GM18520 (cell line): ENCODE results near the gene CCDC178.

Source experiments
- ATAC-seq: cut with Tn5 transposase; IDR thresholded peaks from one replicate; pipeline ENCODE4 v1.9.1; 2021; ENCODE audit not compliant: unreplicated experiment

Gene CCDC178

DNA sequence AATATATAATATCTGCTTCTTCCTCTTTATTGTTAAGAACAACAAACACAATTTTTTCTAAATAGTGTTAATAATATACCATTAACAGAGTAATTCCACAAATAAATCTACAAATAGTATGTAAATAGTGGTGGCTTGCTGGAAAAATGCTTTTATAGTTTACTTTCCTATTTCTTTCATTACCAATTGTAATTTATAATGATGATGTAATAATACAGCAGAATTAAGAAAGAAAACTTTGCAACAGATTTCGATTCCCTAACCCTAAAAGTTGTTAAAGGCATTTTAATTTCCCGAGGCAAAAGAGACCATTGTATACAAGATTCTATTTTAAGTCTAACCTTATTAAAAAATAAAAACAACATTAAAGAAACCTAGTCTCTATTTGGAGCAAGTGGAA lies 307.9 kb downstream of the CCDC178 start:
- ATAC-seq: no peak

DNA sequence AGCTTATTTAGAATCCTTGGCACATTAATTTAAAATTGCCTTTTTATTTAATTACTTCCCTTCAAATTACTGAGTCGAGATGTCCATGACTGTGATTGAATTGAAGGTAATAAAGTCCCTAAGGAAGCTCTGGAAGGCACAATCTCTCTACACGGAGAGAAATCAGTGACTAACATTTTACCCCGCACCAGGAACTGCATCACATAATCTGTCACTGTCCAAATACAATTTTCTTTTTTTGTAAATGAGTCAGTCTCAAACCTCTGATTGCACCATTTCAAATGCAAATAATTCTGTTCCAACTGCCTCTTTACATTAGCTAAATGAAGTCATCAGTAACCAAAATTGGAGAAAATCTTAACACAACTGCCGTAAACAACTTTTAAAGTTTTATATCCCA lies 311.9 kb downstream of the CCDC178 start:
- ATAC-seq: no peak

DNA sequence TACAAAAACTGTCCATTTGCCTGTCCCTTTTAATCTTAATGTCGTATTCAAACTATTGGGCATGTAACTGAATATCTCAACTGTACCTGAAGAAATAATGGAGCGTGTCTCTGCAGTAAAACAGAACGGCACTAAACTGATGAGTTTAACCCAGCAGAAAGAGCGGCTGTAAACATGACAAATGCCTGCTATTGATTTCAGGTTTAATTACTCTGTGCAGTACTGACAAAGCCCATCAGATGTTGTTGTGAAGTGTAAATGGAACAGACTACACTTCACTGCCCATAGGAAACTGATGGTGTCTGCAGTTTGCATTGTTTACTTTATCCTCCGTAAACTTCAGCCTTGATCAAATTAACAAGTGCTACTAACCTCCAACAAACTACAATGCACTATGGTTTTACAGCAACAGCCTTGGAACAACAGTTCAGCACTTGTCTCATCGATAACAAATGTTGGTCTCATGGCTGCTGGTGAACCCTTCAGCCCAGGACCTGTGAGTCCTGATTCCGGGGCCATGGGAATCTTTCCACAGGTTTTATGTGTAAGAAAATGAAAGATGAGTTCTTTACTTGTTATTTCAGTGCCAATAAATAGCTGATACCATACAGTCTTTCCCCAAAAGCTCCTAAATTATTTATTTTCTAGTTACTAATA lies 316.5 kb downstream of the CCDC178 start:
- no peak for ATAC-seq

DNA sequence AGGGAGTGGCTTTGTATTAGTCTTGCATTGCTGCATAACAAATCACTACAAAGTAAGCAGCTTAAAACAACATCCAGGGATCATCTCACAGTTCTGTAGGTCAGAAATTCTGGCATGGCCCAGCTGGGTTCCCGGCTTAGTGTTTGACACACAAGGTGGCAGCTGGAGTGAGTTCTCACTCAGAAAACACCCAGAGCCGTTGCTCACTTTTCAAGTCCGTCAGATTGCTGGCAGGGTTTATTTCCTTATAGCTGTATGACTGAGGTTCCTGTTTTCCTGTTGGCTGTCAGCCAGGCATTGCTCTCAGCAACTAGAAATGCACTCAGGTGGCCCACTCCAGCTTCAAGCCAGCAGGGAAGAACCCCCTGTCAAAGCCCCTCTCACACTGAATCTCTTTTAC lies 324.1 kb downstream of the CCDC178 start:
- ATAC-seq: no peak

DNA sequence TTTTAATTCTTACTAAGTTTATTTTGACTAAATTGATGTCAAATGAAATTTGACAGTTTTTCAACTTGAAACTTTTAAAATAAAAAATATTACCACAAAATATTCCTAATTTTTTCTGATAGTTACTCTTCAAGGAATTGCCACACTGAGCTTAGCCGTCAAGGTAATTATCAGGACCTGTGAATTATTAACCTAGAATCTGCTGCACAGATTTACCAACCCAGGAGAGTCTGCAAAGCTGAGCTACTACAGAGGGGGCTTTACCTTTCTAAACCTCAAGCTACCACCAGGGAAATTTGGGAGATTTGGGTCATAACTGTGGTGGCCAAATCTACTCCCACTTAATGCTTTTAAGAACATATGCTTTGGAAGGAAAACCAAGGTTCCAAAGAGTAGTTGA lies 324.6 kb downstream of the CCDC178 start:
- ATAC-seq: no peak

DNA sequence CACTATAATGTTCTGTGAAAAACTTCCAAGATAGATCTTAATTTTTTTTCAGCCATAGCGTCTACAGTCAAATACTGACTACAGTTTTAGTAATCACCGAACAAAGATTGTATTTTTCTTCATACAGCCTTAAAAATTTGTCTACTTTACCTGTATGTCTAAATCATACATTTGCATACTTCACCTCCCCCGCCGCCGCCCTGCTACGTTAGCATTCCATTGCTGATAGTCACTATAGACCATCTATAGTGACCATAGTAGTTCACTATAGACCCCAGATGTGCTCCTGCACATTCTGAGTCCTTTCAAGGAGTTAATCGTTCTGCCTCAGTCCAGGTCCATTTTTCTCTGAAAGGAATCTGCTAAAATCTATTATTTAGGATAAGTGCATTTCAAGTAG lies 325.0 kb downstream of the CCDC178 start:
- ATAC-seq: no peak

DNA sequence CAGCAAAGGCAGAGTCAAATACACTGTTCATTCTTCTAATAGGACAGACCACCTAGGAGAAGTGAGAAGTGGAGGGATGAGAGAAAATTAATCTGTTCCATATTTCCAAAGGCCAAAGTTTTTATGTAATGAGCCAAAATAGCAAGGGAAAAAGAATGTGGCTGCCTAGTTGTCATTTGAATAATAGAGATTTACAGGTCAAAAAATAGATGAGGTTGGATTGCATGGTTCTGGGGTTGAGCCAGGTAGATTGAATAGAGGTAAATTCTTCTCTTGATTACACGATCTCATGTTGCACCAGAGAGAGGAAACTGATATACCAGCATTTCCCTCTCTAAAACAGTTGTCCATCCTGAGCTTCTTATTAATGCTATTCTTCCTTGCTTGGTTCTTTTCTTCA lies 325.8 kb downstream of the CCDC178 start:
- ATAC-seq: no peak

DNA sequence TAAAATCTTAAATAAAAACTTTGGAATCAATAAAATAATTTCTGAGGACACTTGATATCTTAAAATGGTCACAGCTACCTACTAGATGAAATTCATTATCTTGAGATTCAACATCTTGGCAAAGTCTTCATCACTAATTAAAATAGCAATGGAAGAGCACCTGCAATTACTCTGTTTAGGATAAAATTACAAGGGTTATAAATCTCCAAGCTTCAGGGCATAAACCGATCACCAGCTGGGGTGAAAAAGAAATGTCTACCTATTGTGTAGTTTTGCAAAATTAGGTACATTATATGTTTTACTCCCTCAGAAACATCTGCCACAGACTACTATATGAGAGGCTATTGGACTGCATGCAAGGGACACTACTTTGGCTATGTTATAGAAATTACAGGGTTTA lies 327.1 kb downstream of the CCDC178 start:
- no peak for ATAC-seq

DNA sequence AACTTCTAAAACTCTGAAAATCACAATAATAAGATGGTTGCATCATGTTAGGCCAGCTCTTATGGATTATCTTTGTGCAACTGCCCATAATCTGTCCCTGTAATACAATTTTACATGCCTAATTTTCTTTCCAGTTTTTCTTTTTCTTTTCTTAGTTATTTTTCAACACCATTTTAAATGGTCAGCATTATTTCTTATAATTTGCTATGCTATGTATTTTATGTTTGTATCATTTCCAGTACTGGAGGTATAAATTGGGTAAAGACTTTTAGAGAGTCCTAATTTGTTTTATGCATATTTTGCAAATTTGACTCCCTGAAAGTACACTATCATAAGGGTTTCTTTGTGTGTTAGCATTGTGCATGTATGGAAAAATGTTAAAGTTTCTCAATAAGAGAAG lies 333.0 kb downstream of the CCDC178 start:
- ATAC-seq: no peak

DNA sequence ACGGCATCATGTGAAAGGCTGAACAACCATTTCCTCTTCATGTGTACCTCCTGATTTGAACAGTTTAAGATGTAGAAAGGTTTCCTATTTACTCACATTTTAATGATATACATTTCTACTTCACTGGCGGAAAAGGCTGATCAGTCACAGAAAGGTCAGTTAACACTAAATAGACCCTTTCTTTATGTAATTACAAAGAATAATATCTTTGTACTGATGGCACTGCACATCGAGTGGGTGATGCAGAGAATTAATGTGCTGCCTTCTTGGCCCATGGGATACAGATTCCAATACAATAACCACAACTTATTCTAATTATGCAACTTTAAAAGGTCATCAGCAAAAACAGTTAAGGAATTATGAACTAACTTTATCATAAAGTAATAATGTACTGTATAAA lies 339.2 kb downstream of the CCDC178 start:
- ATAC-seq: no peak

DNA sequence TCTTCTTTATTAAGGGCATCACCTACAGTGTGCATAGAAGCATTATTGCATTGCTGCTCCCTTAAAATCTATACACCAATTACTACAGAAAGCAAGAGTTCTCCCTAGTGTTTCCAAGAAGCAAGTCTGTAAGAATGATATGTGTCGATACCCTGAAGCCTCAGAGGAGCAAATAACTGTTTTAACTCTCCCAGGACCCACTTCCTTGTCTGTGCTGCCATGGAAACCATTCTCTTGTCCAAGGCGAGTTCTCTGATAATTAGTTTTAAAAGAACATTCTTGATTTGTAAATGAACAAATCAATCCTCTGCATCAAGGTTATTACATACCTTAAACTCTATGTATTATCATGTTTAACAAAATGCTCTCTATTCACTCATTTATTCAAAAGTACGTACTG lies 340.9 kb downstream of the CCDC178 start:
- ATAC-seq: no peak

DNA sequence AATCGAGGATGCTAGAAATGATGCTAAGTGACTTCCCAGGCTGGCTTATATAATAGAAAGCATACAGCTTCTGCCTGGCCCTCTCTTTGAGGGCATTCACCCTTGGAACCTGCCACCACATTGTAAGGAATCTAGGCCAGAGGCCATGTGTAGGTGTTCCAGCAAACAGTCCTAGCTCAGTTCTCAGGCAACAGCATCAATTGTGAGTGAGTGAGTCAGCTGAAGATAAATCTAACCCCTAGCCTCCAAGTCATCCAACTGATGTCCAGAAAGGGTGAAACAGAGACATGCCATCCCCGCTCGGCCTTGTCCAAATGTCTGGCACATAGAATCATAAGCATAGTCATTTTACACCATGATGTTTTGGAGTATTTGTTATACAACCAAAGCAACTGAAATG lies 343.4 kb downstream of the CCDC178 start:
- ATAC-seq: no peak

DNA sequence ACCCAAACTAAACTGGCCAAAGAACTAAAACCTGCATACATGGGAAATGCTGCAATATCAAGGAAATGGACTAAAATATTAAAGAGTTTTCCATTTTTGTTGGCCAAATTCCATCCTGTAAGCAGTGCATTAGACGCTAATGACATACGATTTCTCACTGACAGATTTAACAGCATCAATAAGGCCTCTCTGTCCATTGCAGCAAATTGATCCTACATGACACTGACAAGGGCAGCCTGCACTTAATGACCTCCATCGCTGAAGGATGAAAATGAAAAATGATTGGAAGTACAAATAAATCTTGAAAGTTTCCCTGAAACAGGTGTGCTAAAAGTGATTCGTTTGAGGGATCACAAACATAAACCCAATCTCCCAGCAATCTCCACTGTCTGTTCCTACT lies 350.1 kb downstream of the CCDC178 start:
- ATAC-seq: no peak

DNA sequence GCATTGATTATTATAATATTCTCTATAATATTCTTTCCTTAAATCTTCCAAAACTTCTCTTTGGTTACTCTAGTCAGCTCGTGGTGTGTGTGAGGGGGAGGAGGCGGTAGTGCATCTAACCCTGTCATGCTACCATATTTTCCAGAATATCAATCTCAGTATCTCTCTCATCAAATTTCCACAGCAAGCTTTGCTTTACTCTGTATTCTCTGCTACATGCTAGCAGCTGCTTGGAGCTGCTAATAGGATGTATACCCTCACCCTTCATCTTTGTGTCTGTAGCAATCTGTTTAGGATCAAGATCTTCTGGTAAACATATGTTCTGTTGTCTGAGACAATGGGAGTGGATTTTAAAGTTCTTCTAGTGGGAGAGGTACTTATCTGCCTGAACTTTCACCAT lies 363.9 kb downstream of the CCDC178 start:
- ATAC-seq: no peak

DNA sequence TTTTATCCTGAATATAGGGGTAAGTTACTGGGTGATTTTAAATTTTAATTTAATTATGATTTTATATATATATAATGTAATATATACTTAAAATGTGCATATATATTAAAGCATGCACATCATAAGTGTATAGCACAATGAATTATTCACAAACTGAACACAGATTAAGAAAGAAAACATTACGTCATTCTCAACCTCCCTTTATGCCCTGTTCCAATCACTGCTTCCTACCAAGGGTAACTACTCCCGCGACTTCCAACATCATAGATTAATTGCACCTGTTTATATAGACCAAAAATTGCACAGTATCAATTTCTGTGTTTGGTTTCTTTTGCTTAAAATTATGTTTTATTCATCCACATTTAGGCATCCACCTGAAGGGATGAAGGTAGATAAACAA lies 366.4 kb downstream of the CCDC178 start:
- no peak for ATAC-seq

DNA sequence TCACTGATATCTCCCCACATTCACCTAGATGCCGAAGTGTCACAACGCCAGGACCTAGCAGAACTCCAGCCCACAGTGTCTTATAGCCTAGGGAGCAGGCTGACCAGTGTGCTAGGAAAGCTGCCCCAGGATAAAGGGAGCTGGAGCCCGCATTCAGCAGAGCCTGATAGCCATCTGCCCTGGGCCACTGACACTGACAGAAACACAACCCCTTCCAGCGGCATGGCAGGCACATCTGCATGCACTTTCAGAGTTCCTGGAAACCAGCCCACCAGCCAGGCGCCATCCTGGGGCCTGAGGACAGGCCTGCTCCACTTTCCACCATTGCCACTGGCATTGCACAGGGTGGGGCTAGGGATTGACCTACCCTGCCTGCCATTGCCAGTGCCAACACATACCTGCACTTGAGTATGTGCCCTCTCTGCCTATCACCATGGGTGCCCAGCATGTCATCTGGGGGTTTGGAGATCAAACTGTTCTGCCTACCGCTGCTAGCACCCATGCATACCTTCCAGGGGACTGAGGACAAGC lies 377.6 kb downstream of the CCDC178 start:
- ATAC-seq: no peak

DNA sequence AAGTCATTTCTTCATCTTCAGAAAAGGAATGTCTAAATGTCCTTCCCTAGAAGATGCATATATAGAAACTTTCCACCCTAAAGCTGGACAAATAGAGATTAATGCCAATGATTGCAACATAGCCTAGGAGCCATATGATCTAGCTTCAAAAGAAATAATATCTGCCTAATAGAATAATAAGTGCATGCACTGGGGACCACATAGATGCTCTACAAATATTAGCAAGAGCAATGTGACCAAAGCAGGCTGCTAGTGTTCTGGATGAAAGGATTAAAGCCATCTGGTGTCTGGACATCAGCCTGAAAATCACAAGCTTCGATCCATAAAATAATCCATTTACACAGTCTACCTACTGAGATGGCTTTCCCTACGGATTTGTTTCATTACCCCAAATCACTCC lies 387.6 kb downstream of the CCDC178 start:
- ATAC-seq: no peak

DNA sequence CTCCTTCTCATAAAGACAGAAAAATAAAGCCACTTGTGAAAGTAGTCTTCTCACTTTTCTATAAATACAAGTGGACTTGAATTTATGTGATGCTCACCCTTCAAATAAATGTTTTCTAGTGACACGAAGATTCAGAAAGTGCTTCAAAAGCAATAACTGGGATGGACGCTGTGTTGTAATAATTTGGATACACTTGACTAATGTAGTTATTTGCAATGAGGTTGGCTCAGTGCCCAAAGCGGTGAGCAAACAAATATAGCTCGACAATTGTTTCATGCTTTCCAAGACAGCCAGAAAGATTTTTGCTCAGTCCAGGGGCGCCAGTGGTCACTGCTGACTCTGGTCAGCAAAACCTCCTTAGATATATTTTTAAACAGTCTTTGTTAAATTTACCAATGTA lies 389.1 kb downstream of the CCDC178 start:
- ATAC-seq: no peak

DNA sequence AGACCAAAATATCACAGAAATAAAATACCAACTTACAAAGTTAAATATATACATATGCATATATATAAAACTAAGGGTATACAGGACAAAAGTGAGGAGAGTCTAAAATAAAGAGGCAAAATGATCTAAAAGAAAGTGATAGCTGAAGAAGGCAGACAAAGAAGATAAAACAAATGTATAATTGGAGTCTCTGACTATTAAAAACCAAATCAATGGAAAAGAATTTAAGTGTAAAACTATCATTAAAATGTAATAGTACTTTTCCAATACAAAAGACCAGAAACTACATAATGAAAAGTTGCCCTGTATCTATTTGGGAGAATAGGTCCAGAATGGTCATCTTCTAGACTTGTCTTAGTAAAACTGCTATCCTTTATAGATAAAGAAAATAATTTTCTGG lies 400.3 kb downstream of the CCDC178 start:
- ATAC-seq: no peak

DNA sequence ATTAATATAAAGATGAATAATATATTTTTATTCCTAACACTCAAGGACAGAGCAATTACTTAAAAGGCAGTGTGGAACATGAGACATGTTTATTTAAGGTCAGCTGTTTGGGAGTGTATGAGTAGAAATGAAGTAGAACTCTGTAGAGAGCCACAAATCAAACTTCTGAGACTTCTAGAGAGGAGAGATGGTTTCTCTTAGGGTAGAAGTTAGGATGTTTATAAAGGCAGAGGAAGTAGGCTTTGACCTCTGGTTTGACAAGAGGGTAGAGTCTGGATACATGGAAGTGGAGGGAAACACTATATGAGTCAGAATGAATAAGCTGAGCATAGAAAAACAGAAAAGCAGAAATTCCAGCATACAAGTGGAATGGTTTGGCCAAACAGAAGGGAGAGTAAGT lies 405.6 kb downstream of the CCDC178 start:
- ATAC-seq: no peak

DNA sequence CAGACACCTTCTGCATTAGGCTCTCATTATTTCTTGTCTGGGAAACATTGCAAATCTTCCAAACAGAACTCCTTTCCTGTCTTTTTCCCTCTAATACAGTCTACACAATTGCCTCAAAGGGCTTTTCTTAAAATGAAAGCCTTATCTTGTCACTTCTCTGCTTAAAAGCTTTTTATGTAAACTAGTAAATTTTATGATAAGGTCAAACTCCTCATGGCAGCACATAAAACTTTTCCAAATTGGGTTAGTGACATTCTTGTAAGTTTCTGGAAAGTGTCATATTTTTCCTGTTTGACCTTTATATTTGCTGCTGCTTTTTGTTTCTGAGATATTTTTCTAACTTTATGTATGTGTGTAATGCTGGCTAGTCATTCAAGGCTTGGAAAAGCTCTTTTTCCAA lies 406.3 kb downstream of the CCDC178 start:
- ATAC-seq: no peak

DNA sequence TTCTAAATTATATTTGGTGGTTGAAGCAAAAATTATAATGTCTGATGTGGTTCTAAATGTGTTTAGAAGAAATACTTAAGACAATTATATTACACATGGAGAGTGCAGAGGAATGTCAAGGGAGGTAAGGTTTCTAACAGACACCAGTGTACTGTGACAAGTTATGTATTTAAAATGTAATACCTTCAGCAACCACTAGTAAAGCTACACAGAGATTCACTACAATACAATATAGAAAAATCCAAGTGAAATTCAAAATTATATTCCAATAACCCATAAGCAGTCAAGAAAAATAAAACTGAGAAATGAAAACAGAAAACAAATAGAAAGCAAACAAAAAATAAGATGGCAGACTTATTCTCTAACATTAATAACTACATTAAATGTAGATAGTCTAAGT lies 418.2 kb downstream of the CCDC178 start:
- no peak for ATAC-seq

DNA sequence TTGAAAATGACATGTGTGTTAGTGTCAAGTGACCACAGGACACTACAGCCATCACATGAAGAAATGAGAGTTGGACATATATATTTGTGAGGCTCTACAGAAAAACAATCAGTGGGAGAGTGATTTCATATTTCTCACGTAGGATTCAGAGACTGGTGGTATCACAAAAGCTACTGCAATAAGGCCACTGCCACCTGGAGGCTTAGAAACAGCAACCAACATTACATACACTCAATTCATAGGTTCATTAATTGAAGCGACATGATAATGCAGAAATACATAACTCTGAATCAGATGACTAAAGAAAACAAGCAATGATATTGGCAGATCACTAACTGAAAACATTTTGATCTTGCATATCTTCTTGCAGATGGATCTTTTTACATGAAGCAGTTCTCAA lies 419.6 kb downstream of the CCDC178 start:
- no peak for ATAC-seq
